GM19438 (cell line): ENCODE measurements around the gene ALG14.
"Not testable (repeated sequence)": the region's sequence is repeated elsewhere in the genome, so short reads cannot be mapped to it uniquely, and the experiment has no call there.

Source experiments
- ATAC-seq: cut with Tn5 transposase; IDR thresholded peaks from one replicate; pipeline ENCODE4 v1.9.1; 2021; ENCODE audit warnings: low read depth; ENCODE audit not compliant: unreplicated experiment

ALG14 gene

DNA sequence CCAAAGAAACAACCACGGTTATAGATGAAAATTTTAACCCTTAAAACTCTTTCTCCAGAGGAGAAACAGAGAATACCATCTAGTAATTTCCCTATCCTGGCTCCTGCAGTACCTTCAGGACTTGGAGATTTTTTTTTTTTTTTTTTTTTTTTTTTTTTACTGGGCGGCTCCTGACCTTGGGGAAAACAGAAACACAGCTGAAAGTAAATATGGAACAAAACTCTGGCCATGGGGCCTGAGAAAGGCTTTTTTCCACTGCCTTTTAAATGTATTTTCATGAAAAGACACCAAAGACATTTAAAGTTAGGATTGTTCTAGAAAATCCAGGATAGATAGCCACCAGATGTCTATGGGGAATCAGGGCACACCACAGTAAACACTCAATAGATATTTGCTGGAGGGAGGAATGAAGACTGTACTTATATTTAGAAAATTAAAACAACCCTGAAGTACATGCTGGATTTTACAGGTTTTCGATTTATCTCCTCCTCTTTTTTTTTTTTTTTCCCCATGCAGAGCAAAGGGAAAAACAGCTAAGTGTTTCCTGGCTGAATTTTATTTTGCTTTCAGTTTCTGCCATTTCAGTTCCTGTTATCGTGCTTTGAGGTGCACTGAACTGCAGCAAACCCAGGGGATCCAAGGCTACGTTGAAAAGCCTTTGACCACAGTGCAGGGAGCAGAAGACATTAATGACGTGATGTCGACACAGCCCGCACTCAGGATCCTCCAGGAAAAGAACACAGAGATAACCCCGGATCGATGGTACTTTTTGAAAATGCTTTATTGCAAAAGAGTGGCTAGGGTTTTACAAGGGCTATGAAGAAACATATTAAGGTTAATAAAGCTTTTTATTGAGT is 110.1 kb downstream of the ALG14 start:
- ATAC-seq: peak; percentile 99

DNA sequence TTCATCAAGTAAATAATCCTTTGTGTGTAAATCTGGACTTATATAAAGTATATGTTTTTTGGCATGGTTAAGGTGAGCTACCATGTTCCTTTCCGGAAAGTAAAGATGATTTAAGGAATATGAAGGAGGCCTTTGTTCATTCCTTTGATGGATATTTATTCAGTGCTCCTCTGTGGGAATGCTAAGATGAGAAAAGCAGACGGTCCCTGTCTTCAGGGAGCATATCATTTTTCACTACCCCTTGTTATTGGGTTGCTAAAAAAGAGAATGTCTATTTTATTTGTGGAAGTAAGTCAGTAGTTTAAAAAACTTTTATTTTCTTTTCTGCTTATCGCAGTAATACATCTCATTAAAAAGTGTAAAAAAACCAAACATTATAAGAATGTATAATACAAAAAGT is 110.8 kb downstream of the ALG14 start:
- no peak for ATAC-seq

DNA sequence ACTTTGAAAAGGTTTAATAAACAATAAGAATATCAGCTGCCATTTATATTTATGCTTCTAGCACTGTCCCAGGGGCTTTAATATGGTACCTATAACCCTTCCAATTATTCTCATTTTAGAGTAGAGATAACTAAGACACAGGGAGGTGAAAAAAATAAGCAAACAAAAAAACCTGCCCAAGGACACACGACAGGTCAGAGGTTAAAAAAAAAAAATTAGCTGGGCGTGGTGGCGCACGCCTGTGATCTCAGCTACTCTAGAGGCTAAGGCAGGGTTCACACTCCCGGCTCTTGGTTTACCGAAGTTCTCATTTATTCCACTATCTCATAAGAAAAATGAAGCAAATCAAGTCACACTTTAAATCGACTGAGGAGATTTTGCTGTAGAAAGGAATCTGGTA is 111.2 kb downstream of the ALG14 start:
- no peak for ATAC-seq

DNA sequence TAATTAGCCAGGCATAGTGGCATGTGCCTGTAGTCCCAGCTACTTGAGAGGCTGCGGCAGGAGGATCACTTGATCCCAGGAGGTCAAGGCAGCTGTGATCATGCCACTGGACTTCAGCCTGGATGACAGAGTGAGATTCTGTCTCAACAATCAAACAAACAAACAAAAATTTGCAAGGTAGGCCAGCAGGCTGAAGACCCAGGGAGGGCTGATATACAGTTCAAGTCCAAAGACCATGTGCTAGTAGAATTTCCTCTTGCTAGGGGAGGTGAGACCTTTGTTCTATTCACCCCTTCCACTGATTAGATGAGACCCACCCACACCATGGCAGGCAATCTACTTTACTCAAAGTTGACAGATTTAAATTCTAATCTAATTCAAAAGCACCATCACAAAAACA is 114.7 kb downstream of the ALG14 start:
- no peak for ATAC-seq

DNA sequence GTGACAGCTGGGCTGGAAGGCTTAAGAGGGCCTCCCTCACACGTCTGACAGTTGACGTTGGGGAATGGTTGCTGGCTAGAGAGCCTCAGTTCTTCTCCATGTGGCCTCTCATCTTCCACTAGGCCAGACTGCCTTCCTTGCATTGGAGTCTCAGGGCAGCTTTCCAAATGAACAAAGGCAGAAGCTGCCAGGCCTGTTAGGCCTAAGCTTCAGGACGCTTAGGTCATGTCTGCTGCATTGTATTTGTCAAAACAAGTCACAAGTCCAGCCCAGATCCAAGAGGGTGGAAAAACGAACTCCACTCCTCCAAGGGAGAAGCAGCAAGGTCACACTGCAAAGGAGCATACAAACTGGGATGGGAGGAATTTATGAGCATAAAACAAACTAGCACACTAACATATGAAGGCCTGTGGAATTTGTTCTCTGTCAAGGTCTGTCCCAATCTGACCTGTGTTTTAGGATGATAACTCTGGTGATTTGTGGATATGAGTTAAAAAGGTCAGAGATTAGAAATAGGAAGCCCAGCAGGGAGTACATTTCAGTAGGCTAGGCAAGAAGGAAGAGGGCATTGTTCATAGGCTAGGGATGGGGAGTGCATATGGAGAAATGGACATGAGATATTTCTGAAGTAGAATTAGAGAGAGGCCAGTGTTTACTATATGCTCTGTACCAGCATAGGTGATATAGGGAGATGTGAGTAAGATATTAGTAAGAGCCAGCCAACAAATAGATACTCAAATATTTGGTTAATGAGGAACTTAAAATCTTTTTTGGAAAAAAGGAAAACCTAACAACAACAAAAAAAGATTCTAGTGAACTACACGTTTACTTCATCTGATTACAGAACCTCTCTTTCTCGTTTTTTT is 116.8 kb downstream of the ALG14 start:
- no peak for ATAC-seq

DNA sequence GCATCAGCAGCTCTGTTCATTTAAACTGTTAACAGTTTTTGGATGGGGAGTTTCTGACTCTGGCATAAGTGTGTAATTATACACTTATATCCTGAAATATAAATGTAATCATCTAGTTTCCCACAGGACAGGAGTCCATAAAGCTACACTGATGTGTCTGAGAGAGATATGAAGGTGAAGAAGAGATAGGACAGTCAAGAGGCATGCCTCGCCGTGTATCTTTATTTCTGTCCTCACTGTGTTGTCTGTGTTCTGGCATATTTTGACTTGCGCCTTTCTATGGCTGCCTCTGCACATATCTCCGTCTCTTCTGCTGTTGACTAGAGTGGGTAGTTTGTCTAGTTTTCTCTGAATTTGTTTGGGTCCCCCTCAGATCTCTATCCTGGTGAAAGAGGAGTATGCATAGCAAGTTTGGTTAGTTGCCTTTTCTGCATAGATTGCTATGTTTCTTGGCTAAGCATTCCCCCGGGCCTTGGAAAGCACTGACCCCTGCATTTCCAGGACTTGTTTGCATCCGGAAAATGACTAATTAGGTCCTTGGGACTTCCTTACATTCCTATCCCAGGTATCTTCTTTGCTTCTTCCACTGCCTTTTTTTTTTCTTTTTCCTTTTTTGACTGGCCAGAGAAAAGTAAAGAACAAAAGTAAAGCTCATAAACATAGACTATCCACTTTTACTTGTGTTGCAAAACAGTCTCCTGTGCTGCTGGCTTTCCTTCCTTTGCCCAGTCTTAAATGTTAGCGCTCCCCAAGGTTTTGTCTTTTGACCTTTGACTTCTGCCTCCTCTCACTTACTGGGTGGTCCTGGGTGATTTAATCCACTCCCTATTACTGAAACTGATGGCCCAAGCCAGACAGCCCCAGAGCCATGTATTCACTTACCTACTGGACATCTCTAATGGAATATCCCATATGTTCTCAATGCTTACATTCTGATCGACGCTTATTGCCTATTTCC is 118.2 kb downstream of the ALG14 start:
- no peak for ATAC-seq

DNA sequence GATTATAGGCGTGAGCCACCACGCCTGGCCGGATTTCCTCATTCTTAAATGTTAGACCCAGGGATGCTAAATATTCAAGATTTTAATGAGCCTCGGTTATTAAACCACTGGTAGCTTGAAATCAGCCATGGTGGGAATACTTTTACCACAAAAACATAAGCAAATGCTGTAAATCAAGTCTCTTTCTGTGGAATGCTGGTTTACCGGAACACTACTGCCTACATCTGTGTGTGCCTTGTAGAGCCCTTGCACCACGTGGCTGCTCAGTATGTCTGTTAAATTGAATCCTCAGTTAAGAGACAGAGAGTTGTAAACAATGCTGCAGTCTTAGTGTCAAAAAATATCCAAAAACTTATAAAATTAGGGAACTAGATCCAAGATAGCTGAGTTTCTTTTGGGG is 119.0 kb downstream of the ALG14 start:
- no peak for ATAC-seq

DNA sequence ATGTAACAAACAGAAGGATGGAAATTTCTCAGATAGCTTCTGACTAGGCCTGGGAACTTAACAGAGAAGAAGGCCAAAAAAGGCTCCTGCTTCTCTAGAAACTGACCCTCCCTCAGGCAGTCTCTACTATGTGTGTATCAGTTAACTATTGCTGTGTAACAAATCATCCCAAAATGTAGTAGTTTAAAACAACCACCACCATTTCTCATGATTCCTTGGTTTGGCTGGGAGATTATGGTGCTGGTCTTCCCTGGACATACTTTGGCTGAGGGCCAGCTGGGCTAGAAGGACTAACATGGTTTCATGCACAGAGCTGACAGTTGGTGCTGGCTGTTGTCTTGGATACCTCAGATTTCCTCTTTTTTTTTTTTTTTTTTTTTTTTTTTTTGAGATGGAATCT is 119.6 kb downstream of the ALG14 start:
- ATAC-seq: no peak

DNA sequence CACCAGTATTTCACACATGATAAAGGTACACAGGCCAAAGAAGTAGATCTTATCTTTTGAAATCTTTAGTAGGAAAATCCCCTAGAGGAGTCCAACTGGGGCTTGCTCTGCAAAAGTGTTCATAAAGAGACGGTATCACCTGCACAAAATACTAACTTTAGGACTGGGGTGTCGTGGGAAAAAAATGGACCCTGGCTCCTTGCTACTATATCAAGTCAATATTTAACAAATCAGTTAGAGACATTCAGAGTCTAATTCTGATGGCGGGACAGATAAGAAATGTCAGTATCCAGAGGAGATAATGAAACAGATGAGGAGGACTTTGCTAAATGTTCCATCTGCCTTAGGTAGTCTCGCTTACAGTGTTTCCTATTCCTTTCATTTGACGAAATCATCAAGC is 120.2 kb downstream of the ALG14 start:
- no peak for ATAC-seq

DNA sequence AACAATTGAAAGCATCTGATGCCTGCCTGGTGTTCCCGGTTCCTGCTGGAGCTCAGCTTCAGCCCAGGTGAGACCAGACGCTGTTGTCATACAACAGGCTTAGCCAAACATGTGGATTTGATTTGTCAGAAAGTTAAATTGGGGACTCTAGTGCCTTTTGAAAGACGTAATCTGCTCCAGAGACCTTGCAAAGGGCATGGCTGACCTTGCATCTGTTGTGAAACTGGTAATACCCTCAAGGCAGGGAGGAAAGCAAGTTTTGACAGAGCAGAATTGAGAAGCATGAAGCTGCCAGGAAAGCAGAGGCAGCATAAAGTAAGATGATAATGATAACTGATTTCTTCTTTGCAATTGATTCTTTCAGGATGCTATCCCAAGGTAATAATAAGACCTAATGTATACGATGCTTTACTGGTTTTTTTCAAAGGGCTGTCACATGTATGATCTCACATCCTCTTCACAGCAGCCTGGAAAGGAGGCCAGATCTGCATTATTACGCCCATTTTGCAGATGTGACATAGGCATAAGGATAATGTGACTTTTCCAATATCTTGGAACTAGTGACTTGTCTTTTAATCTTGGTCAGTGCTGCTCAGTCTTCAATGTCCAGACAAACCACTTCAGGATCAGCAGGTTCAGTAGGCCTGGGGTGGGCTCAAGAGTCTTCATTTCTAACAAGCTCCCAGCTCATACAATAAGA is 121.1 kb downstream of the ALG14 start:
- no peak for ATAC-seq

DNA sequence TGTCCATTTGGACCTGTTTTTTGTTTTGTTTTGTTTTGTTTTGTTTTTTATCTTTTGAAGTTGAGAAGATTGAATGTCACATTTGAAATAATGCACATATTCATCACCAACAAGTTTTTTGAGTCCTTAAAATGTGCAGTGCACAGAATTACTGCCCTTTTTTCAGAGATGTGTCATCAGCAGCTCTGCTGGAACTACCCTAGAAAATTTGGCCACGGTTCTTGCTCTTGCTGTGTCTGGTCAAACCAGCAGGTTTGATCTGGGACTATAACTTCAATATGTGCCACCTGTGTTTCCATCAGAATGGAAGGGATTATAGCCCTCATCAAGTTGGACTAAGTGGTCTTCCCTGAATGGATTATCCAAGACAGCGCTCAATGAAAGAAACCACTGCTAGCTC is 121.7 kb downstream of the ALG14 start:
- ATAC-seq: no peak

DNA sequence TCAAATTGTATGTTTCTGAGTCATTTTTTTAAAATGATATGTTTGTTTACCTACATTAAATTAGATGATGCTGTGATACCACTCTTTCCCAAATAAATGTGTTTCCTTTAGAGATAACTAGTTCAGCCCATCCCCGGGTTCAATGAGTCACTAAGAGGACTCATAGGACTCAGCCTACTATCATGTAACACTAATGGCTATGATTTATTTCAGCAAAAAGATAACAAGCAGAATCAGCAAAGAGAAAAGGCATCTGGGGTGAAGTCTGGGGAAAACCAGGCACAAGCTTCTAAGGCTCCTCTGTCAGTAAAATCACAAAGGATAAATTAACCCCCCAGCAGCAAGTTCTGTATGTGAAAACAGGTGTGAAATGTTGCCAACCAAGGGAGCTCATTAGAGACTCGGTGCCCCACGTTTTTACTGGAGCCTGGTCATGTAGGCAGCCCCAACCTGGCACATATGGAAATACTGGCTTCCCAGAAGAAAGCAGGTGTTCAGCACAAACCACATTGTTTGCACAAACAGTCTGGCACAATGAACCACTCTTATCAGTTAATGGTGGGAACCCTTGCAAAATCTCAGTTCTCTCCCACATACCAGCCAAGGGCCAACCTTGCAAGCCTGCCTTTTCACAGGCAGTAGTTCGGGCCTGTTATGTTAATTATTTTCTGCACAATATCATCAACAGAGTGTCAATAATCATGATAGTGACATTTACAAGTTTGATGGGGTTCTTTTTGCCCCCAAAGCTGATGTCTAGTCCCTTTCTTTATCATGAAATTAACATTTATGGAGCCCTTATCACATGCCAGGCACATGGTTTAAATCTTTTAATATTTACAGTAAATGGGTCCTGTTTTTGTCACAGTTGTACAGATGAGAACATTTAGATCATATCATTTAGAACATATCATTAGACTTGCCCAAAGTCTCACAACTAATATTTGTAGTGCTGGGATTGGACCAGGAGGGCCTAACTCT is 122.8 kb downstream of the ALG14 start:
- ATAC-seq: no peak

DNA sequence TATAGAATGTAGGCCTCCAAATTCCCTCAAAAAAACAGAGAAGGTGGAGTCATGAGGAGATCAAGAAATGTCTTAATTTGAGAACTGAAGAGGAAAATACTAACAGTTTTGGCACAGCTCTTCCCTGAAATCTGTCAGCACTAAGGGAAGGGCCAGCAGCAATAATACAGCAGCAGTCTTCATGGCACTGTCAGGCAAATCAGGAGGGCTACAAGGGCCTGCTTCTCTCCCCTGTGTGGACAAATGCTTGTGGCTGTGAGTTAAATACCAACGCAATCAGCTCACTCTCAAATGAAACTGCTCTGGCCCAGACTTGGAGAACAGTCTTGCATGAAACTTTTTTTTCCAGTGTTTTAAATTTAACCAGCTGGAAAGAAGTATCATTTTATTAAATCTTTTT is 125.3 kb downstream of the ALG14 start:
- ATAC-seq: no peak

DNA sequence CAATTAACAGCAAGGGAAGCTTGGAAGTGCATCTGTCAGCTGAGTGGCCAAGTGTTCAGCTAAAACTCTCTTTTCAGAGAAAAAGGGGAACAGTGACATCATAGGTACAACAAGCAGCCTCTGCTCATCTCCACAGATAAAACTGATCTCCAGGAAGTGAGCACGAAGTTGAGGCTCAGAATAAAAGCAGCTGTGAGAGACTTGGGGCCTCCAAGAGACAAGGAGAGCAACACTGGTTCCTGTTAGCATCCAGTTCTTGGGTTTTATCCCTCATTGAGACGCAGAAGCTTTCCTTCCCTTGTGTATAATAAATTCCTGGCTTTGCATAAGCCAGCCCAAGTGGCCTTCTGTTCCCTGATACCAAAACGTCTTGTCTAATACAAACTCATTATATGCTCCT is 125.9 kb downstream of the ALG14 start:
- ATAC-seq: no peak

DNA sequence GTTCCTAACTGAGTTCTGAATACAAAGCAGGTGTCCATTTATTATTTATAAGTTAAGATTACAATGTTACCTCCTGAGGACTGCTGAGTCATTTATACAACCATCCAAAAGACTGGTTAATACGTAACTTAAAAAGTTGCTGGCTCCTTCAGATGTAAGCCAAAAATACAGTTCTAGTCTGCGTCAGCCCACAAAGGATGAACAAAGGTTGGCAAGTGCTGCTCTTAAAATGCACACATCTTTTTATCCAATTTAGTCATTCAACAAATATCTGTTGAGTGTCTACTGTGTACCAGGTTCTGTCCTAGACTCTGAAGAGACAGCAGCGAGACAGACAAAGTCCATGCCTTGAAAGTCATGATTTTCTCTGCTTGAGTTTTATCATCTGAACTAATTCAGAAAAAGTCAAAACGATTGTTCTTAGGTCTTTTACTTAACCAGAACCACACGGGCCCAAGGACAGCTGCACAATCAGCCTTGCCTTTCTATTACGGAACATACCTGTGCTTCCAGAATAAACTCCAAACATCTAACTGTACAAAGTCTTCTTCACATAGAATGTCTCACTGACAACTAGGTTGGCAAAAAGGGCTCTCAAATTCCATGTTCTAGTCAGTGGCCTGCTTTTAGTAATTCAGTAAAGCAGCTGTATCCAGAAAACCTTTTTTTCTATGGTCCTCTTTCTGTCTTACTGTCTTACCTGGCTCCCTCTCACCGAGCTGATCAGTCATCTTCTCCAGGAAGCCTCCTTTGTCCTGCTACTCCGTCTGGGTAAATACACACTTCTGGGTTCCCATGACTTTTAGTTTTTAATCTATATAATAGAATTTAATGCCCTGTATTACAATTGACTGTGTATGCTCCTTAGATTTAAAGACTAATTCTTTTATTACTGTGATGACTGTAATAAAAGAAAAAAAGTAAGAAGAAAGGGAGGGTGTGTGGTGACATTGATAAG is 130.3 kb downstream of the ALG14 start:
- ATAC-seq: no peak

DNA sequence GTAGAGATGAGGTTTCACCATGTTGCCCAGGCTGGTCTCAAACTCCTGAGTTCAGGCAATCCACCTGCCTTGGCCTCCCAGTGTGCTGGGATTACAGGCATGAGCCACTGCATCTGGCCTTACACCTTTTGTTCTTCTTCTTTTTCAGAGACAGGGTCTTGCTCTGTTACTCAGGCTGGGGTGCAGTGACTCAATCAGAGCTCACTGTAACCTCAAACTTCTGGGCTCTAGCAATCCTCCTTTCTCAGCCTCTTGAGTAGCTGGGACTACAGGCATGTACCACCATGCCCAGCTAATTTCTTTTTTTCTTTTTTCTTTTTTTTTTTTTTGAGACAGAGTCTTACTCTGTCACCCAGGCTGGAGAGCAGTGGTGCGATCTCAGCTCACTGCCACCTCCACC is 131.3 kb downstream of the ALG14 start:
- not testable (repeated sequence) for ATAC-seq

DNA sequence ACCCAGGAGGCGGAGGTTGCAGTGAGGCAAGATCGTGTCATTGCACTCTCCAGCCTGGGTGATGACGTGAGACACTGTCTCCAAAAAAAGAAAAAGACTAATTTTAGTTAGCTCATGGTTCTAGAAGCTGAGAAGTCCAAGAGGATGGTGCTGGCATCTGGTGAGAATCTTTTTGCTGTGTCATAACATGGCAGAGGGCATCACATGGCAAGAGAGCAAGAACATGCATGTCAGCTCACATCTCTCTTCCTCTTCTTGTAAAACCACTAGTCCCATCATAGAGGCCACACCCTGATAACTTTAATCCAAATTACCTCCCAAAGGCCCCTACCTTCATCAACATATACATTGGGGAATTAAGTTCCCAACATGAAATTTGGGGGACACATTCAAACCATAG is 132.0 kb downstream of the ALG14 start:
- ATAC-seq: no peak

DNA sequence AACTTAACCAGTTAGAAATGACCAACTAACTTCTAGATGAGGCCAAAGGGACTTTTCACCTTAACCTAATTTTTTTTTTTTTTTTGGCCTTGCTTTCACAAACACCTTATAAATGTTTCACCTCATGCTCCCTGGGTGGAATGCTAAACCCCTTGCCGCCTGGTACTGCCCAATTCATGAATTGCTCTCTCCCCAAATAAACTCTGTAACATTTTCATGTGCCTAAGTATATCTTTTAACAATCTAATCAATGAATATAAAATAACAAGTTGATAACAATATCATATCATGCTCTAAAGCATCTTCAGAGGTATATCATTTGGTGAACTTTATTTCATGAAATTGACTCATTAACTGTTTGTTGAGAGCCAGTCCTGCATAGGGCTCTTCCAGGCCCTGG is 134.9 kb downstream of the ALG14 start:
- ATAC-seq: no peak
